Measurements from ENCODE around the gene SLF2.
A peak's percentile ranks its signal among the peaks of the same experiment; 100 is the strongest.

The SLF2 gene

GRCh38 chr10:101000127-101000914 lies 87.6 kb downstream of the SLF2 start:
- no peak for DNase-seq (ENCODE audit: low spot score)

- peak; percentile 86 for DNase-seq (ENCODE audit: low spot score)
Observed at GRCh38 chr10:101000915-101001658, 88.3 kb downstream of the SLF2 start.

DNA sequence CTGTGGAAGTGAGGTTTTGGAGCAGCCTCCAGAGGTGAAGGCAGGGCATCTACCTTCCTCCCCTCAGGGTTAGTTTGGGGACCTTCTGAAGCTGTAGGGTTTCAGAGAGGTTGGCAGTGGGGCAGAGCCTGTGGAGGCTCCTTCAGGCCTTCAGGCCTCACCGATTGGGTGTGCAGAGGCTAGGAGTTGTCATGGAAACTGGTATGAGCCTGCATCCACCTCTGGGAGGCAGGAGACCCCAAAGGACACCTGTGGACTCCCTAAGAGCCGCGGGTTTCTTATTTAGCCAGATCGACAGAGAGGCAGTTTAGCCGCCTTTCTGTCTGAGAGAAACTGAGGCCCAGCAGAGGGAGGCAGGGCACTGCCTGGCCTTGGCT lies 88.9 kb downstream of the SLF2 start:
- DNase-seq (ENCODE audit: low spot score): no peak

- no peak for DNase-seq (ENCODE audit: low spot score)
Observed at GRCh38 chr10:101002456-101002855, 89.7 kb downstream of the SLF2 start.

GRCh38 chr10:101003639-101004206 lies 91.0 kb downstream of the SLF2 start:
- no peak for DNase-seq (ENCODE audit: low spot score)

GRCh38 chr10:101005361-101005760 lies 92.6 kb downstream of the SLF2 start:
- no peak for DNase-seq (ENCODE audit: low spot score)

- no peak for DNase-seq (ENCODE audit: low spot score)
Observed at GRCh38 chr10:101005869-101006567, 93.3 kb downstream of the SLF2 start.

- DNase-seq (ENCODE audit: low spot score): no peak
Observed at GRCh38 chr10:101006593-101007098, 93.9 kb downstream of the SLF2 start.

DNA sequence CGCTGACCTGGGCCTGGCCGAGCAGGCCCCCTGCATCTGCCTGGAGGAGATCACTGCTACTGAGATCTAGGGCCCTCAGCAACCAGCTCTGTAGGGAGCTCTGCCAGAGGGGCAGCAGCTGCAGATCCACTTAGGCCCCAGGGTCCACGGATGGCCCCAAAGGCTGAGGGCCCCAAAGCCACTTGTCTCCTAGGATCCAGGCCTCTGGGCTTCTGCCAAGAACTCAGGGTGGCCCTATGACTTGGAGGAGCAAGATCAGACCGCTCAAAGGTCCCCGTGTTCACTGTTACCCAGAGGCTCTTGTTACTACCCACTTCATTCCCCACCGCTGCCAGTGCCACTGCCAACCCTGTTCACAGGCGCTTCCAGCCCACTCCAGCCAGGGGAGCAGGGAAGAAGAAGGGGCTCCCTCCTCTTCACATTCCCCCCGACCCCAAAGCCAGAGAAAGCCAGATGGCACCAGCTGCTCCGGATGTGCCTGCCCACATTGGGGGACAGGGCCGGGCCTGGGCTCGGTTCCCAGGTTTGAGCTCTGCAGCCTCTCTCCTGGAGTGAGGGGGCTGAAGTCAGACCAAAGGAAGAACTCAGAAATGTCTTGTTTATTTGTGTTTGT lies 94.4 kb downstream of the SLF2 start:
- DNase-seq (ENCODE audit: low spot score): no peak

- peak; percentile 71 for DNase-seq (ENCODE audit: low spot score)
Observed at GRCh38 chr10:101007915-101008822, 95.4 kb downstream of the SLF2 start.

- DNase-seq (ENCODE audit: low spot score): peak; percentile 90
Observed at GRCh38 chr10:101008823-101009423, 96.2 kb downstream of the SLF2 start.

DNA sequence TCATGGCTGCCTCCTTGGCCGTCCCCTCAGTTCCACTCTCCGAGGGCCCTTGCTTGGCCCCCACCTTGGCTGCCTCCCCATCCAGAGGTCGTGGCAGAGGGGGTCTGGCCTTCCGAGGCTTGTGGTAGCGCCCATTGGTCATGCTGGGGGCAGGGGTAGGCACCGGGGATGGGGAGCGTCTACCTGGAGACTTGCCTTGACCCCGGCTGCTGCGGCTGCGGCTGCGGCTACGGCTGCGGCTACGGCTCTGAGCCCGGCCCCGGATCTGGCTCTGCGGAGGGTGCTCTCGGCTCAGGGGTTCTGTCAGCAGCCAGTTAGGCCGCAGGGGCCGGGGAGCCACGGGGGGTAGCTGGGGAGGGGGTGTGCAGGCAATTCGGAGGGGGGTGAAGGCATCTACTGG lies 97.6 kb downstream of the SLF2 start:
- no peak for DNase-seq (ENCODE audit: low spot score)

GRCh38 chr10:101011517-101012423 lies 99.0 kb downstream of the SLF2 start:
- DNase-seq (ENCODE audit: low spot score): no peak

- DNase-seq (ENCODE audit: low spot score): peak; percentile 97
Observed at GRCh38 chr10:101012525-101013364, 100.0 kb downstream of the SLF2 start.

GRCh38 chr10:101013365-101013825 lies 100.6 kb downstream of the SLF2 start:
- DNase-seq (ENCODE audit: low spot score): no peak

- peak; percentile 78 for DNase-seq (ENCODE audit: low spot score)
Observed at GRCh38 chr10:101014230-101014884, 101.6 kb downstream of the SLF2 start.

Measured in putamen (tissue), 1 donor.